Measurements from ENCODE around the gene COA8.

DNA sequence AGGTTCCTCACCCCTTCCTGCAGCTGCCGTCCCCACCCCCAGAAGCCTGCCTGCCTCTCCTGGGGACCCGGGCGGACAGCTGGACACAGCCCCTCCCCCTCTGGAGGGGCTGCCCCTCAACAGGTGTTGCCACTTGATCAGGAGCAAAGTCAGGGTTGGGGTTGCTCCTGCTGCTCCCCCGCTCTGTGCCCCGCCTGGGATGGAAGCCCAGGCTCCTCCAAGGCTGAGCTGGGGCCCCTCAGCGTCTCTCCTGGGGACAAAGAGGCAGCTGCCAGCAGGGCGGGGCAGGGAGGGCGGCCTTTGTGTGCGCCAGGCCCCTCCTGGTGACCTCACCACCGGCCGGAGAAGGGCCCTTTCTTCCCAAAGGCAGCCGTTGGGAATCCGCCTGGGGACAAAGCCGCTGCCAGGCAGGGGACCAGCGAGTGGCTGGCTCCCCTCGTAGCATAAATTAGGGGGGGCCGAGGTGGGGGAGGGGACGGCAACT, 20.1 kb upstream of the COA8 start:
- no peak for TF ChIP-seq POLR2A (IDR thresholded peaks at IDR 0.05; ENCODE audit: low read depth, low read length)
- TF ChIP-seq POLR2AphosphoS5 (IDR thresholded peaks at IDR 0.05; ENCODE audit: low read depth, low read length), result no peak
- no peak for TF ChIP-seq TAF1 (IDR thresholded peaks at IDR 0.05; ENCODE audit: borderline replicate concordance, low read depth, low read length)
